ENCODE results near the gene TMEM204. TPM values are rescaled to one million over a fixed set of nuclear protein-coding genes. Genes with fewer than 3 reads are reported as not detected.

TMEM204 gene
- polyA plus RNA-seq, 1 donor from 2014 or later, result not detected

- no peak overlapping the region for H3K27ac ChIP-seq (ENCODE audit: low read length)
- no peak overlapping the region for H3K4me3 ChIP-seq (ENCODE audit: low read length)
- no peaks in the 10 kb centered on the region for H3K9me3 ChIP-seq (ENCODE audit: low read length)
- no peaks in the 10 kb centered on the region for H4K20me1 ChIP-seq (ENCODE audit: insufficient read depth)
- H3K9ac ChIP-seq (ENCODE audit: low read length), result no peak overlapping the region
- H3K36me3 ChIP-seq (ENCODE audit: insufficient read depth, low read length), result no peaks in the 10 kb centered on the region
- TF ChIP-seq REST (IDR thresholded peaks at IDR 0.05; ENCODE audit: borderline replicate concordance) (no peak), POLR2AphosphoS5 (IDR thresholded peaks at IDR 0.05) (no peak), RAD21 (conservative IDR thresholded peaks at IDR 0.05) (no peak), TAF1 (IDR thresholded peaks at IDR 0.05; ENCODE audit: low read depth) (no peak), EP300 (conservative IDR thresholded peaks at IDR 0.05; ENCODE audit: poor library complexity, severe bottlenecking) (no peak), CTCF (IDR thresholded peaks at IDR 0.05; ENCODE audit: poor library complexity, severe bottlenecking) (no peak), SMC3 (conservative IDR thresholded peaks at IDR 0.05; ENCODE audit: poor library complexity) (no peak), EZH2 (IDR thresholded peaks at IDR 0.05; ENCODE audit: borderline replicate concordance, insufficient read depth, low read length, poor library complexity, severe bottlenecking) (no peak), MXI1 (conservative IDR thresholded peaks at IDR 0.05; ENCODE audit: poor library complexity, severe bottlenecking) (no peak)
- H3K4me2 ChIP-seq (ENCODE audit: low read length), result no peak overlapping the region
- H2AFZ ChIP-seq (ENCODE audit: low read depth, low read length), result no peak overlapping the region
- no peaks in the 10 kb centered on the region for H3K79me2 ChIP-seq (replicated peaks; ENCODE audit: insufficient read depth, low read length)
- H3K9me2 ChIP-seq (ENCODE audit: insufficient read depth, low read length), result no peaks in the 10 kb centered on the region
- no peaks in the 10 kb centered on the region for H3K27me3 ChIP-seq (ENCODE audit: insufficient read depth, low read depth, low read length)
- H3F3A ChIP-seq (ENCODE audit: insufficient read depth, low read length, poor library complexity, severe bottlenecking), result no peaks in the 10 kb centered on the region
These were observed 27.6 kb upstream of the TMEM204 start for GRCh38 chr16:1505912-1506311.

- Histone ChIP-seq H3K9me2 (ENCODE audit: insufficient read depth, low read length) (no peaks in the 10 kb centered on the region), H2AFZ (ENCODE audit: low read depth, low read length) (no peak overlapping the region), H3K9ac (ENCODE audit: low read length) (no peak overlapping the region), H3K4me2 (ENCODE audit: low read length) (no peak overlapping the region), H3K4me3 (ENCODE audit: low read length) (no peak overlapping the region), H4K20me1 (ENCODE audit: insufficient read depth) (no peaks in the 10 kb centered on the region), H3K36me3 (ENCODE audit: insufficient read depth, low read length) (no peaks in the 10 kb centered on the region), H3F3A (ENCODE audit: insufficient read depth, low read length, poor library complexity, severe bottlenecking) (no peaks in the 10 kb centered on the region), H3K27ac (ENCODE audit: low read length) (no peak overlapping the region), H3K27me3 (ENCODE audit: insufficient read depth, low read depth, low read length) (no peaks in the 10 kb centered on the region), H3K9me3 (ENCODE audit: low read length) (no peaks in the 10 kb centered on the region), H3K79me2 (replicated peaks; ENCODE audit: insufficient read depth, low read length) (no peaks in the 10 kb centered on the region)
- TF ChIP-seq TAF1 (IDR thresholded peaks at IDR 0.05; ENCODE audit: low read depth) (no peak), EZH2 (IDR thresholded peaks at IDR 0.05; ENCODE audit: borderline replicate concordance, insufficient read depth, low read length, poor library complexity, severe bottlenecking) (no peak), POLR2AphosphoS5 (IDR thresholded peaks at IDR 0.05) (no peak), RAD21 (conservative IDR thresholded peaks at IDR 0.05) (no peak), CTCF (IDR thresholded peaks at IDR 0.05; ENCODE audit: poor library complexity, severe bottlenecking) (no peak), MXI1 (conservative IDR thresholded peaks at IDR 0.05; ENCODE audit: poor library complexity, severe bottlenecking) (no peak), SMC3 (conservative IDR thresholded peaks at IDR 0.05; ENCODE audit: poor library complexity) (no peak), REST (IDR thresholded peaks at IDR 0.05; ENCODE audit: borderline replicate concordance) (no peak), EP300 (conservative IDR thresholded peaks at IDR 0.05; ENCODE audit: poor library complexity, severe bottlenecking) (no peak)
These were observed 26.8 kb upstream of the TMEM204 start for GRCh38 chr16:1506494-1507213.

Data from neural cell (in vitro differentiated cells).